GM20431 (cell line): ENCODE data around the gene ERBIN.

Source experiments
- in situ Hi-C: fragments of 300-500 bp; cut with MseI, MboI; formaldehyde crosslinking; loops from one replicate; pipeline ENCODE4 v1.15.0; 2020; ENCODE audit warnings: low sequenced_read_pairs; ENCODE audit not compliant: unreplicated experiment

The ERBIN gene

GRCh38 chr5:66080664-66081063 lies 154.3 kb downstream of the ERBIN start:
- in situ Hi-C loops = no loop called here

DNA sequence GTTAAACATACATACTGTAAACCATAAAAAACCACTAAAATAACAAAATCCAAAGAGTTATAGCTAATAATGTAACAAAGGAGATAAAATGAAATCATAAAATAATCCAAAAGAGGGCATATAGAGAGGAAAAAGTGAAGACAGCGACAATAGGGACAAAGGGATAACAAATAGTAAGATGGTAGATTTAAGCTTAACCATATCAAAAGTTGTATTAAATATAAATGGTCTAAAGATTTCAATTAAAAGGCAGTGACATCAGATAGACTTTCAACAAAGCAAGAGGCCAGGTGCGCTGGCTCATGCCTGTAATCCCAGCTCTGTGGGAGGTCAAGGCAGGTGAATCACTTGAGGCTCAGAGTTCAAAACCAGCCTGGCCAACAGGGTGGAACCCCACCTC lies 163.0 kb downstream of the ERBIN start:
- in situ Hi-C loops = no loop called here

GRCh38 chr5:66100851-66101250 lies 174.5 kb downstream of the ERBIN start:
- in situ Hi-C loops = no loop called here

GRCh38 chr5:66113160-66113559 lies 186.8 kb downstream of the ERBIN start:
- in situ Hi-C loops = no loop called here

- in situ Hi-C loops = no loop called here
These were observed 191.9 kb downstream of the ERBIN start for GRCh38 chr5:66118304-66118703.

DNA sequence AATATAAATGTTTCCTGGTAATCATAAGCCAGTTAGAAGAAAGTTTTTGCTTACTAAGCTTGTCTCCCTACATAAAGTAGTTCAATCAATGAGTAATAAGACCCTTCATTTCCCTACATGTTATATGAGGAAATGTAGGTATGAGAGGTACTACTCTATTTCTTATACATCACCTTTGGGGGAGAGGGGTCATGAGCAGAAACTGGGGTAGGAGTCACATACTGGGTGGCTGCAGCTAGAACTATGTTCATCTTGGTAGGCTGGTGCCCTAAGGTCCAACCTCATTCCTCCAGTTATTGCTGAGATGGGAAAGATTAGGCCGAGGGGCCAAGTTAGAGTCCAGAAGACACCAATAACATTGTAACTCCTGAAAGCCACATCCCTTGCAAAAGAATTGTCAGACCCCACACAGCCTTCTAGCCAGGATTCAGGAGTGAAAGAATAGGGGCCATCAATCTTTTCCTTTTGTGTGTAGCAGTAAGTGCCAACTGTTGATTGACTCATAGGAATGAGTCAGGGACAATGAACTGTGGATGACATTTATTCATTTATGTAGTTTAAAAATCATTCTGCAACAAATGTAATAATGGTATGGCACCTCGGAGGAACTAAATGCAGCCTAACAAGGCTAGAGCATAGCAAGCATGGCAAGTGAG lies 196.1 kb downstream of the ERBIN start:
- in situ Hi-C loops = no loop called here

DNA sequence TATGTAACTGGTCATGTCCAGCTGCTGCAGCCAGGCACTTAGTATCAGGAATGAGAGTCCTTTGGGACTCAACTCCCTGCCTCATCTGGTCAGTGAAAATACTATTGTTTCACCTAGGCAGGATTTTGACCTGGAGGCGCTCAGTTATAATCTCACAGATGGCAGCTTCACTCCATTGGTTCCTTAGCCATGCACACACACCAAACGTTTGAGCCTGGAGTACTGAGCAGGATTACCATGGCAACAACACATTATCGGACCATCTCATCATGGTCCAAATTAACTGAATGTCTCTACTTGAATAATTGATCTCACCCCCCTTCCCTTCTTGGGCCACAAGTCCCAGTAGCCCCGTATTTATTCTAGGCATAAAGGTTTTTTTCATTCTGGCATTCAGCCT lies 202.8 kb downstream of the ERBIN start:
- in situ Hi-C loops = loop anchor here (25.0 kb wide), 1 partner anchor 242 kb away; no protein-coding TSS in a partner anchor

DNA sequence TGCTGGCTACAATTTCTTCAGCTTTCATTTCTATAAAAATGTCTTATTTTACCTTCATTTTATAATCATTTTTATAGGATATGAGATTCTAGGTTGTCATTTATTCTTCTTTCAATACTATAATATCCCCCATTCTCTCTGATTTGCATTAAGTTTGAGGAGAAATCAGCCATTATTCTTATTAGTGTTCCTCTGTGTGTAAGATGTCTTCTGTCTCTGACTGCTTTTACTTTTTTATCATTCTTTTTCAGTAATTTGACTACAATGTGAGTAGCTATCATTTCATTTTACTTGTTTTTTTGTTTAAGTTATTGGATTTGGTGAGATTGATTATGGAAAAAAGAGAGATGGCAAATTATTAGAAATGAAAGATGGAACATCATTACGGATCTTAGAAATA lies 204.1 kb downstream of the ERBIN start:
- in situ Hi-C loops = loop anchor here (25.0 kb wide), 1 partner anchor 243 kb away; no protein-coding TSS in a partner anchor
